Activated CD4-positive, alpha-beta T cell treated with anti-CD3 and anti-CD28 coated beads, Interleukin-2, Interleukin-6, amounts not matched to agents 100 ng/mL and 50 ng/mL, durations not matched to agents 16 hours and 8 hours (primary cell): Measurements from ENCODE around the gene CDK3.
"Not testable (repeated sequence)": the region's sequence is repeated elsewhere in the genome, so short reads cannot be mapped to it uniquely, and the experiment has no call there.

ENCODE experiments used
- DNase-seq: peaks from one replicate; pipeline ENCODE4 v3.0.0-alpha.2; 2020

The CDK3 gene

DNA sequence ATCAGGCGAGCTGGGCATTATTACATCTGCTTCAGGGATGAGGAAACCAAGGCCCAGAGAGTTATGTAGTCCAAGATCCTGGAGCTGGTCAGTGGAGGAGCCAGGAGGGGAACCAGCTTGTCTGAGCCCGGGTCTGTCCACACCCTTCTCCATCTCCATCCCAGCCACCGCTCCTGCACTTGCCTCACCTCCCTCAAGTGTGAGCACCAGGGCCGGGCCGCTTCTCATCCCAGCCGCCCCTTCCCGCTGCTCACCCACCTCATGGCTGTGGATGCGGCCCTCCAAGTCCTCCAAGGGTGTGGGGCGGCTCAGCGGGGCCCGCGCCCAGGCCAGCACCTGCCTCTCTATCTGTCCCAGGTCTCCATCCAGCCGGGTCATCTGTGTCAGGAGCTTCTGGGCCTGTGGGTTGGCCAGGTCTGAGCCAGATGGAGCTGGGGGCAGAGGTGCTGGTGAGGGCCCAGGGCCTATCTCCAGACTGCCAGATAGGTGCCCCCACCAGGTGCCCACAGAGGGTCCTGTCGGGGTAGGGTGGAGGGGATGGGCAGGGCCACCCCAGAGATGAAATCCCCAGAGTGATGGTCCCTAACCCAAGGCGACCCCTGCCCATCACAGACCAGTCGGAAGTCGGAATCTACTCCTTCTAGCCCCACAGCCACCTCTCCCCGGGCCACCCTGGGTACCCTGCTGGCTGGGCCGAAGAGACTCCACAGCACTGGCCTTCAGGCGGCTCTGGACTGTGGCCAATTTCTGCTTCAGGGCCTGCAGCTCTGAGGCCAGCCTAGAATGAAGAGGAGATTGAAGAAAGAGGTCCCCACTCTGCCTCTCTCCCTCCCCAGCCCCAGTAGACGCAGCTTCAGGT, 17.1 kb downstream of the CDK3 start:
- no peak for DNase-seq

DNA sequence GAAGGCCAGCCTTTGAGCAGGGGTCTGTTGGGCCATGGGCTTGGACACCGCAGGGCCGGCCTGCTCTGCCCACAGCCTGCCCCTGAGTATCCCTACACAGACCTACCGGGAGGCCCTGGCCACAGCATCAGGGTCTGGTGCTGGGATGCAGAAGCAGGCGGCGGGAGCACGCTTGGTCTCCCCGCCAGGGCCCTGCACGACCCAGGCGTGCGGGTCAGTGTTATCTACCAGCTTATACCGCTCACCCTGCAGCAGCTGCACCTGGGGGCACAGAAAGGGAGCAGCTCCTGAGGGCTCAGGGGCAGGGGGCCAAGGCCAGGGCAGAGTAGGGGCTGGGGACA, 17.7 kb downstream of the CDK3 start:
- DNase-seq: no peak

DNA sequence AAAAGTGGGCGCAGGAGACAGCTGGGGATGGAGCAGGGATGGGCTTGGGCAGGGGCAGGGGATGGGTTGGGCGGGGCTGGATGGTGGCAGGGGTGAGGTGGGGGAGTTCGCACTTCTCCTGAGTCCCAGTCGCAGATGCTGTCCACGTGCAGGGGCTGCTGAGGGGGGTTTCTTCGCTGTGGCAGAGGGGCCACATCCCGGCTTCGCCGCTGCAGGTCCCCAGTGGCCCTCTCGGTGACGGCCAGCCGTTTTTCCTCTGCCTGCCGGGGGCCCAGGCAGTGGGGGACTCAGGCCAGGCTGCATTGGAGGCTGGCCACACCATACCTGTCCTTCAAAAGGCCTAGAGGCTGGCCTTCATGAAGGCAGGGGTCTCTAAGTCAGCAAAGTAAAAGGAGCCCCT, 18.1 kb downstream of the CDK3 start:
- no peak for DNase-seq

DNA sequence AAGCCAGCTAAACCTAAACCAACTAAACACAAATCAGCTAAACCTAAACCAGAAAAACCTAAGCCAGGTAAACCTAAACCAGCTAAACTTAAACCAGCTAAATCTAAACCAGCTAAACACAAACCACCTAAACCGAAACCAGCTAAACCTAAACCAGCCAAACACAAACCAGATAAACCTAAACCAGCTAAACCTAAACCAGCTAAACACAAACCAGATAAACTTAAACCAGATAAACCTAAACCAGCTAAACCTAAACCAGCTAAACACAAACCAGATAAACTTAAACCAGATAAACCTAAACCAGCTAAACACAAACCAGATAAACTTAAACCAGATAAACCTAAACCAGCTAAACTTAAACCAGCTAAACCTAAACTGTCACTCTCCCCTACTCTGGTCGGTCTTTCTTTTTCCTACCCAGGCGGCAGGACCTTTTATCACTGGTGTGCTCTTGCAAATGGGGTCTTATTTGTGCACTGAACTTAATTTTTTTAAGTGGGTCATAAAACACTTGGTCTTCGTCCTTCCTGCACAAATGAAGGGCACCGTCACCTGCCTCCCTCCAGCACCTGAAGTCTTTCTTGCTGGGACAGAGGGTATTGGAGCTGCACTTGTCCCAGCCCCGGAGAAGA, 19.3 kb downstream of the CDK3 start:
- no peak for DNase-seq

DNA sequence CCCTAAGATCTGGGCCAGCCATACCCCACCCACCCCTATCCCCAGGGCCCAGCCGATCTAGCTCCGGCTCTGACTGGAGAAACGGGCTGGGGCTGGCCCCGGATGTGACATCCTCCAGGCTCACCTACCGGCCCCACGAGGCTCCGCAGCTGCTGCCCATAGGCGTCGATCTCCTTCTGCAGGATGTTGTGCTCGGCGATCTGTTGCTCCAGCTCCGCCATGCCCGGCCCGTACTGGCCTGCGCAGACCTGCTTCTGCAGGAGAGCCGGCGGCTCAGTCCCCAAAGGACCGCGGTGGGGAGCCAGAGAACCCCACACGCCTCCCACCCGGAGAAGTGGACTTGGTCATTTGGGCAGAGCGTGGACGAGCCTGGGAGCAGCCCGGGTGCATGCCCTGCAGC, 21.6 kb downstream of the CDK3 start:
- no peak for DNase-seq

DNA sequence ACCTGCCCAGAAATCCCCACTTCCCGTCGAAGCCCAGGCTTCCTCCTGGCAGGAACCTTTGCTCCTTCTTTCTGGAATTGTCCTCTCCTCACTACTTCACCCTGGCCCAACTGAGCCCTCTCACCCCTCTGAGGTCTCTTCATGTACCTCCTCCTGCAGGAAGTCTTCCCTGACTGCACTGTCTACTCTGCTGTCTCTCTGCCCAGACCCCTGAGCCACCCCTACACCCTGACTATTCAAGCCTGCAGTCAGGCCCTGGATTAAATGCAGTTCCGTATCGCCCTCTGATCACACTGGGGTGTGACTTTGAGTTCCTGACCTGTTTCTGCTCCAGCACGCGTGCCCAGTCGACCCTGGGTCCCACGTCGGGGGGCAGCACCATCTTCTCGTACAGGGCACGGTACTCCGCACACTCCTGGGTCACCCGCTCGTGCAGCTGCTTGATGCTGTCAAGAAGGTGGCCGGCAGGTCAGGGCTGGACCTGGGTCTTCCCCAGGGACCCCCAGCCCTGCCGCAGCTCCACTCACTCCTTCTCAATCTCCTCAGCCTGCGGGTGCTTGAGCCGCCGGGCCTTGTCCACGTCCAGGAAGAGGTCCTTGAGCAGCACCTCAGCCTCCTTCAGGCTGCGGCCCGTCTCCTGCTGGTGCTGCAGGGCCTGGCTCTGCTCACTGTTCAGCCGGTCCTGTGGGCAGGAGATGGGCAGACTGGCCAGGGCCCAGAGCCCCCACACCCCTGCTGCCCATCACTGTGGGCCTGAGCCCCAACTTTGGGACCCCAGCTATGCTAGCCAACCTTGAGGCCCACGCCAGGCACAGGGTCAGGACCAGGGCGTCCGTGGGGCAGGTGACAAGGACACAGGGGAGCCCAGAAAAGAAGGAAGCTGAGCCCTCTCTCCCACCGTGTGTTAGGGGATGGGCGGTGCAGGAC, 22.6 kb downstream of the CDK3 start:
- DNase-seq: no peak

DNA sequence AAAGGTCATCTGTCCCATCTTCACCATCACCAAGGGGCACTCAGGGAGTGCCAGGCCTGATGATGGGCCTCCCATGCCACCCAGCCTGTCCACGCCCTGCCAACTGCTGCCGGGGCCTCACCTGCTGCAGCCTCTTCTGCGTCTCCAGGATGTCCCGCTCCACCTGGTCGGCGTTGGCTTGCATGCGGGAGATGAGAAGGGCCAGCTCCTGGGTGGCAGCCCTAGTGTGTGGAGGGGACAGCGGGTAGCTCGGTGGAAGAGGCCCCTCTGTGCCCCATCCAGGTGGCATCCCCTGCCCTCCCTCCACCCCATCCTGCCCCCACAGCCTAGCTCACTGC, 23.2 kb downstream of the CDK3 start:
- DNase-seq: no peak

DNA sequence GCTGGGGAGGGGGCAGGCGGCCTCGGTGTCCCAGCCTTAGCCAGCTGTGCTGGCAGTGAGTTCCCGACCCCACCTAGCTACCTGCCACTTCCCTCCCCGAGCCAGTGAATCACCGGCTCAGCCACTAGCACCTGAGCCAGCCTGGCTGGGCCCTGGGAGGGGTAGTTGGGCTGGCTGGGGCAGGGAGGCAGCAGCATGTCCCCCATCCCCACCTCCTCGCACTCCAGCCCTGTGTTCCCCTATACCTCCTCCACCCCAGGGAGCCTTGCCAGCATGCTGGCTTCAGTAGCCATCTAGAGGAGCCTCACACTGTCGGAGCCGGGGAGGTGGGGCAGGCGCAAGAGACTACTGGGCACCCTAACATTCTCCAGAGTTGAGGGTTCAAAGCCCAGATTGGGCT, 23.7 kb downstream of the CDK3 start:
- no peak for DNase-seq

DNA sequence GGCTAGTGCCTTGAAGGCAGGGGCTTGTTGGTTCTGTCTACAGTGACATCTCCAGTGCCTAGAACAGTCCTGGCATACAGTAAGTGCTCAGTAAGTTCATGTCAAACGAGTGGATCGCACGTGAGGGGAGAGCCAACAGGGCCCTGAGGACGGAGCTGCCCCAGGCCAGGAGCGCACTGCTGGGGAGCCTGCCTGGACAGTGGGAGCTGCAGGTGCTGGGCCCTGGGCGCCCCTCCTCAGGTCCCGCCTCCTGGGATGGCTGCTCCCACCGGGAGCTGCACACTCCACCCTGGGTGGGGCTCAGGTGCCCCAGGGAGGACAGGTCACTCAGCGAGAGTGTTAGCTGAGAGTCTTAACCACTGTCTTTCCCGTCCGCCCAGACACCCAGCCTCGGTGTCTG, 24.6 kb downstream of the CDK3 start:
- DNase-seq: no peak

DNA sequence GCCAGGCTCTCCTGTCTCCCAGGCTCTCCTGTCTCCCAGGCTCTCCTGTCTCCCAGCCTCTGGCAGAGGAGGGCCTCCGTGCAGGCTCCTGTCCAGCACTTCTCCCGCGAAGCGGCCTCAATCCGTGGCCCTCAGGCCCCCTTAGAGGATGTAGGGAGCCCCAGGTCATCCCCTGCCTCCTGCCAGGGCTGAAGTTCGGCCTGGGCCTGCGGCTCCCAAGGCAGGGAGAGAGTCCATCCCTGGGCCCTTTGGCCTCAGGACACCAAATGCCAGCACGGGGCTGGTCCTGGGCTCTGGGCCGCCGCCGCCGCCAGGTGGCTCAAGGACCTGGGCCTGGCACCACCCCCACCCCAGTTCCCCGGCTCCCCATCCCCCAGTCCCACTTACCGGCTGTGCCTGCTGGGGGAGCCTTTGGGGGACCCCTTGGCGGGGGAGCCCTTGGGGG, 26.1 kb downstream of the CDK3 start:
- no peak for DNase-seq

DNA sequence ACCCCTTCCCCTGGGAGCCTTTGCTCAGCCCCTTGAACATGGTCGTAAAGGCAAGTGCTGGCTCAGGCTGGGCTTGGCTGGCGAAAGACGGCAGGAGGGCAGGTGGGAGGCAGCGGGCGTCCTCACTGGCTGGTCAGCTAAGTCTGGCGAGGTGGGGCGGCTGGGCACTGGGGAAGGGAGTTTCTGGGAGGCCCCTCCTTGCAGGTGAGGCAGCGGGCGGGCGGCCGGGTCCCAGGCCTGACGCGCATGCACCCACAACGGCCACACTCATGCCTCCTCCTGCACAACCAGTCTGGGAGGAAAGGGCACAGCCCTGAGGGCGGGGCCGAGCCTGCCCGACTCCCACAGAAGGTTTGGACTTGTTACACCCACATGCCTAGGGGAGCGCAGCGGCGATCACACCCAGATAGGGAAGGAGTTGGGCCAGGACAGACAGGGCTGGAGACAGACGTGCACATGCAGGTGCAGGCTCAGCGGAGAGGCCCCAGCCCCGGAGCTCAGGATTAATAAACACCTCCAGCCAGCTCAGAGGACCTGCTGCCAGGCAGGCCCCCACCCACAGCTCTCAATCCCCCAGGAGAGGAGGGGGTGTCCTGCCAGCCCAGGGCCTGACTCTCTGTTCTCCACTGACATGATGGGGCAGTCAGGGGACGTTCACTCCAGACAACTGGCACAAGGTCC, 26.6 kb downstream of the CDK3 start, which contains the start of gene EVPL:
EVPL (minus strand) TSS at position 148 of the 681 bp plus-strand sequence; CDS start at position 40, 108 bp downstream.
- no peak for DNase-seq

DNA sequence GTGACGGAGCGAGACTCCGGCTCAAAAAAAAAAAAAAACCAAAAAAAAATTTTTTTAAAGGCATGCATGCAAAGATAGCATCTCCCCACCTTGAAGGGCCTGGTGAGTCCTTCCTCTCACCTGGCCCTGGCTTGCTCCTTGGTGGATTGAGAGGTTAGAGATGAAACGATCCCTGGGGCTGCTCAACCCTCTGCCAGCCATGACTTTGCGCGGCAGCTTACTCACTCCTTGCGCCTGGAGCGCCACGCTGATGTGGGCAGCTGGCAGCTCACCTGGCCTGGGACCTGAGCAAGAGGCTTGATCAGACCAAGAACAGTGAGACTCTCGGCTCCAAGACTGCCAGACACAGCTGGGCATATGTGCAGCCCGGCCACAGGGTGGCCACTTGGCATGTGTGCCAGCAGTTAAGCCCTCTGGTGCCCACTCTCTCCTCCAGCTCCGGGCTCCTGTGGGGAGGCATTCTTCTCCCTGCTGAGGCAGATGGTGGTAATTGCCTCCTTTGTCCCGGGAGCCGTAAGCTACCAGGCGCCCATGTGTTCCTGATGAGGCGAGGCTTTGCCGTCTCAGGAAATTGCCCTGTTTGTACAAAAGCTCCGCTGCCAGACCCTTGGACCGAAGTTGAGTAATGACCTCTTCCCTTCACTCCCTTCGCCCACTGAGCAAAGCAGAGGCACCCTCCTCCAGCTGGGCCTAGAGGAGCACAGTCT, 31.6 kb downstream of the CDK3 start:
- DNase-seq: no peak

DNA sequence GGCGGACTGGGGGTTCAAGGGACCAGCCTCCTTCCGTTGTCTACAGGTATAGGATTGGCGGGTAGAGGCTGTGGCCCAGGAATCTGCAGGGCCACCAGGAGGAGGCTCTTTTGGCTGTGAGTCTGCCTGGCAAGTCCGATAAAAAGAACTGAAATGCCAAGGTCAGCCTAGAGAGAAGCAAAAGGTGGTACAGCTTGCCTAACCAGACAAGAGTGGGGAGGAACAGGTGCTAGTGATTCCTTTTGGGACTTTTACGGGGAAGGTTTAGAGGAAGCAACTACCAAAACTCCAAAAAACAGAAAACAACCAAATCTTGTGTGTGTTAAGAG, 32.1 kb downstream of the CDK3 start:
- DNase-seq: no peak

DNA sequence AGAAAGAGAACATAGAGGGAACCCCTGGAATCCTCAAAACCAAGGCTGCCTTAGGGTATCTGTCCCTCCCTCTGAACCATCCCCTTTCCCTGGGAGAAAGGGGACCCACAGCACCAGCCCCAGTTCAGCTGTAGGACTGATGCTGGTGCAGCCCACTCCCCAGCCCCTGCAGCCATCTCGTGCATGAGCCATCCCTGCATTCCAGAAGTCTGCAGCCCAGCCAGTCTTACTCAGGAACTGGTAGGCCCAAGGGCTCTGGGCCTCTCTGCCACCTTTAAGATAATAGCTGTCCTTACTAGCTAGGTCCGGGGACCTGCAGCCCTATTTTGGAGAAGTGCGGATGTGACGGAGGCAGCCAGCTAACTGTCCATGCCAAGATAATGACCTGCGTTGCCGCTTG, 32.5 kb downstream of the CDK3 start:
- no peak for DNase-seq

DNA sequence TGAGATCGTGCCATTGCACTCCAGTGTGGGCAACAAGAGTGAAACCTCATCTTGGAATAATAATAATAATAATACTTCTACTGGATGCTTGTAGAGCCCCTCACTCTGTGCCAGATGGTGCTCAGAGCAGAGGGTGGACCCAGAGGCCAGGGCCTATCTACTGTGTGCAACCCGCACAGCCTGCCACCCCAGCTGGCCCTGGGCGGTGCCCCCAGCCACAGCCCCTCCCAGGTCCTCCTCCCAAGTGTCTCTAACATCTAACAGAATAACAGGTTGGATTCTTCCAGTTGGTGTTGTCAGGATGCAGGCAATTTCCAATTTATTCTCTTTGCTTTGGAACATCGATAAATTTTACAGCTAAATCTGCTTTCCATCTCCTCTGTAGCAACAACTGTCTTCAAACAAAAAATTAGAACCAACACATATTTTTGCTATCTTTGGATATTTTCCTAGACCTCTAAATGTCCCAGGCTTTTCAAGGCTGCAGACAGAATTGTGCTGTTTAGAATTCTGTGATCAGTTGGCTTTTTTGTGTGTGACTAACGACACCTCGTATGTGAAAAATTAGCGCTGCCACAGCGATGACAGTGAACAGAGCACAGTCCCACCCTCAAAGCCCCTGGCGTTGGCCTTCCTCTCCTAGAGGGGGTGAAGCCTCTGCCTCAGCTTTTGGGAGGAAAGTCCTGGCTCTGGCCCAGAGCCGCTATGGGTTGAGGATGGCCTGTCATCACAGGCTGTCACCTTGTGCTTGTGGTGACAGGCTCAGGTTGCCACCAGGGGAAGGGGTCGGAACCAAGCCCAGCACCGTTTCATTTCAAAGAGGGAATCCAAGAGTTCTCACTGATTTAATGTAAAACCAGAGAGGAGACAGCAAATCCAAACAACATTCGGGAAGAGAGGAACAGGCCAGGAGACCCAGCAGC, 34.0 kb downstream of the CDK3 start:
- no peak for DNase-seq

DNA sequence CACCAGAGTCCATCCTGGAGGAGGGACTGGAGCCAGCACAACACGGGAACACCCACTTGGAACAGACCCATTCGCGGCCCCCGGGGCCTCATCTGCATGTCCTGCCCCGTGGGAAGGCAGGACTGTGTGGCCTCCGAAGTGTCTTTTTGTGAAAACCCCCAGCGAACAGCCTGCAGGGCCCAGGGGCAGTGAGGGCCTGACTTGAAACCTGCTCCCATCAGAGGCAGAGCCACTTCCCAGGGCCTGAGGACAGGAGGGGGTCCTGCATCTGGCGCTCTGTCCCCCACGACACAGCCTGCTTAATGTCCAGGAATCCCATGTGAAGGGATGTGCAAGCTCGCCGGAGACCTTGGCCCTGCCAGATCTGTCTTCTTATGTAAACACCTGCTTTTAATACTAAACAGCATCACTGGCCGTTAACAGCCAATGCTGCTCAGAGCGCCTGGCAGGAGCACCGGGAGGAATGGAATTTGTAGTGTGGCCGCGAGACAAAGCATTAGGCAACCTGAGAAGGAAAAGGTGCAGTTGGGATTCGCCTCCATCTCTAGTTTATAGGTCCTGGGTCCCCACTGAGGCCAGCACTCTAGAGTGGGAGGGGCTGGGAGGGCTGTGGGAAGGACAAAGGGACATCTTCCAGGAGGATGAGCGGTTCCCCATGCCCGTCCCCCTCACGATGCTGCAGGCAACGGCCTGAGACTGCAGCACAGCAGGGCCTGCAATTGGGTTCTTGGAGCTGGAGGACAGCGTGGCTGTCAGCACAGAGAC, 36.0 kb downstream of the CDK3 start:
- no peak for DNase-seq

DNA sequence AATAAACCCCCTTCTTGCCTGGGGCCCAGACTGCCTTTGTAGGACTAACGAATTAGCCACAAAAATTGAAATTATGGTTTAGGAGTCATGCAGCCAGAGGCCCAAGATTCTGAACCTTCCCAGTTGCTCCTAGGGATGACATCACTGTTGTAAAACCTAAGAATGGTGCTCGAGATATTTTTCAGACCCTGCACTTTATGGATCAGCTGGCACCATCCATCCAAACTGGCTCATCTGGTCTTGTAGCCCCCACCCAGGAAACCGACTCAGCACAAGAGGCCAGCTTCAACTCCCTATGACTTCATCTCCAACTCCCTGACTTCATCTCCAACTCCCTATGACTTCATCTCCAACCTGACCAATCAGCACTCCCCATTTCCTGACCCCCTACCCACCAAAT, 37.4 kb downstream of the CDK3 start:
- no peak for DNase-seq

DNA sequence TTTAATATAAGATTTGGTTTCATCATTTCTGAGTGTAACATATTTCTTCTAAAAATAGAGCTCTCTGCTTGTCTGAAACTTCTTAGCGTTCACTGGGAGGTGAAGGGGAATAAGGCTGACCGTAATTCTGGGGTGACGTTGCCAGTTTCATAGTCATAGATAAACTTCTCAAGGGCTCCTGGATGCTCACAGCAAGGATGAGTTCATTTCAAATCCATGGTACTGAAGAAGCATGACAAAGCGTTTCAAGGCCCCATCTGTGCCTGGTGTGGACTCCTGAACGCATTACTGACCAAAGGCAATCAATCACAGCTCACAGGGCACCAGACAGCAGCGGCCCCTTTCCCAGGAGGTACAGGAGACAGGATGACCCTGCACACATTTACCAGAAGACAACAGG, 38.5 kb downstream of the CDK3 start:
- no peak for DNase-seq

DNA sequence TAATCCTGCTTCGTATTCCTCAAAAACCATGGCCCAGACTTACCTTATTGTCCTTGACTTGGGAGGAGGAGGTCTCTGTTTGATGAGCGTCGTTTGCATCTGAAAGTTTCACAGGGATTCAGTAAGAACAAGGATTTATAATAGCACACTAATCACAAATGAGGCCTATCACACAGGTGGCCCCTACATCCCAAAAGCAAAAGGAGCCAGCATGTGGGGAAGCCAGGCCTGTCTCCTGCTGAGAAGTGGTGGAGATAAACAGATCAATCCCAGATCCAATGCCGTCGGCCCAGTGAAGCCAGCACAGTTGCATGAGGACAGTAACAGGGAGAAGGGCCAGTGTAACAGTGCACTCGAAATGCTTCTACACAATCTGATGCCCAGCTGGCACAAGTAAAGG, 39.7 kb downstream of the CDK3 start:
- DNase-seq: no peak

DNA sequence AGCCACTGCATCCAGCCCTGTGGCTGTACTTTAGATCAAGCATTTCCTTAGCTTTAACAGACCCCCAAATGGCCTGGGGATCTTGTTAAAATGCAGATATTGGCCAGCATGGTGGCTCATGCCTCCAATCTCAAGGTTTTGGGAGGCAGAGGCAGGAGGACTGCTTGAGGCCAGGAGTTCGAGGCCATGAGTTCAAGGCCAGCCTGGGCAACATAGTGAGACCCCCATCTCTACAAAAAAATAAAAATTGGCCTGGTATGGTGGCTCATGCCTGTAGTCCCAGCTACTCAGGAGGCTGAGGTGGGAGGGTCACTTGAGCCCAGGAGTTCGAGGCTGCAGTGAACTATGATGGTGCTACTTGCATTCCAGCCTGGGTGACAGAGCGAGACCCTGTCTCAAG, 42.2 kb downstream of the CDK3 start:
- DNase-seq: not testable (repeated sequence)
